OCI-LY1 (cell line): ENCODE results near the gene GRIK2.

Experiments
- EZH2 ChIP-seq: fragments of 200-600 bp; sonication (generic), shearing (Covaris generic); IDR thresholded peaks from 2 replicates; pipeline ENCODE4 v1.8.0; 2017; ENCODE audit warnings: borderline replicate concordance, mixed run types, mild to moderate bottlenecking, antibody characterized with exemption, low read length, moderate library complexity, mixed read lengths
- TF ChIP-seq, protein P1 (sequence below): fragments of 200-600 bp; sonication (generic), shearing (Covaris generic); IDR thresholded peaks from 2 replicates; pipeline ENCODE4 v1.5.1; 2017; ENCODE audit warnings: mild to moderate bottlenecking, antibody characterized with exemption, low read length, moderate library complexity, mixed read lengths

DNA sequence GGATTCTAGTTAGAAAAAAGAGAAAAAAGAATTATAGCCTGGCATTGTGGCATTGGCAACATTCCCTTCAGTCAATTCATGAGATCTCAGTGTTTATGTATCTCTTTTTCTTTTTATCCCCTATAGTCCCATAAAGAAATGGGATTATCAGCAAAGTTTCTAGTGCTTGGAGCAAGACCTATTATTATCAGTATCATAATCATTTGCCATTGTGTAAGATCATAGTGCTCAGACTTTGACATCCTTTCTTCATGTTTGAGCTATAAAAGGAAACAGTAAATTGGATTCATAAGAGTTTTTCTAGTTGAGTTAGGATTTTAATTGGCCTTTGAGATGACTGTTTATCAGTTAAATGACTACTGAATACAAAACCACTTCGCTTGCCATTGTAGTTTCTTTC is 295.6 kb downstream of the GRIK2 start:
- TF ChIP-seq, protein P1, sequence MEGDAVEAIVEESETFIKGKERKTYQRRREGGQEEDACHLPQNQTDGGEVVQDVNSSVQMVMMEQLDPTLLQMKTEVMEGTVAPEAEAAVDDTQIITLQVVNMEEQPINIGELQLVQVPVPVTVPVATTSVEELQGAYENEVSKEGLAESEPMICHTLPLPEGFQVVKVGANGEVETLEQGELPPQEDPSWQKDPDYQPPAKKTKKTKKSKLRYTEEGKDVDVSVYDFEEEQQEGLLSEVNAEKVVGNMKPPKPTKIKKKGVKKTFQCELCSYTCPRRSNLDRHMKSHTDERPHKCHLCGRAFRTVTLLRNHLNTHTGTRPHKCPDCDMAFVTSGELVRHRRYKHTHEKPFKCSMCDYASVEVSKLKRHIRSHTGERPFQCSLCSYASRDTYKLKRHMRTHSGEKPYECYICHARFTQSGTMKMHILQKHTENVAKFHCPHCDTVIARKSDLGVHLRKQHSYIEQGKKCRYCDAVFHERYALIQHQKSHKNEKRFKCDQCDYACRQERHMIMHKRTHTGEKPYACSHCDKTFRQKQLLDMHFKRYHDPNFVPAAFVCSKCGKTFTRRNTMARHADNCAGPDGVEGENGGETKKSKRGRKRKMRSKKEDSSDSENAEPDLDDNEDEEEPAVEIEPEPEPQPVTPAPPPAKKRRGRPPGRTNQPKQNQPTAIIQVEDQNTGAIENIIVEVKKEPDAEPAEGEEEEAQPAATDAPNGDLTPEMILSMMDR: no peak
- no peak for TF ChIP-seq EZH2
